Muscle of leg (tissue), 11 donors: Measurements from ENCODE around the gene DNM1. TPM values are rescaled to one million over a fixed set of nuclear protein-coding genes. Genes with fewer than 3 reads are reported as not detected.

ENCODE experiments used
- DNase-seq: peaks from one replicate; pipeline ENCODE4 v3.0.0; 2013
- H3K27ac ChIP-seq: one replicate; pipeline ENCODE4 v1.5.1; 2013; ENCODE audit warnings: mild to moderate bottlenecking, low read length, control low read depth
- H3K27me3 ChIP-seq: one replicate; pipeline ENCODE4 v1.6.1; 2013; ENCODE audit warnings: low read length; ENCODE audit not compliant: control insufficient read depth, insufficient read depth
- H3K36me3 ChIP-seq: one replicate; pipeline ENCODE4 v1.6.1; 2013; ENCODE audit warnings: low read length; ENCODE audit not compliant: control insufficient read depth, insufficient read depth
- H3K4me1 ChIP-seq: one replicate; pipeline ENCODE4 v1.6.1; 2013; ENCODE audit warnings: low read length; ENCODE audit not compliant: control insufficient read depth, insufficient read depth
- H3K4me3 ChIP-seq: one replicate; pipeline ENCODE4 v1.5.1; 2013; ENCODE audit warnings: low read length, control low read depth
- H3K9me3 ChIP-seq: replicated peaks from 2 replicates; pipeline ENCODE4 v1.6.1; 2013; ENCODE audit warnings: low read depth, low read length; ENCODE audit not compliant: control insufficient read depth
- WGBS: methylation state at CpG from one replicate; pipeline ENCODE4 v1.1.5; 2013; ENCODE audit warnings: missing lambda C conversion rate; ENCODE audit not compliant: insufficient coverage; 5-methylcytosine and 5-hydroxymethylcytosine counted together
- polyA plus RNA-seq, 8 donors: library from polyadenylated mRNA; unstranded; fragments of 120-200 nt; gene quantifications; one replicate each; pipeline versions ENCODE4 v1.2.1 to v1.2.3, GENCODE V29; 2013; ENCODE audit warnings: inconsistent platforms in 1 of 8, low replicate concordance in 1 of 8; ENCODE audit not compliant: insufficient read length in 8 of 8, insufficient read depth in 1 of 8
- total RNA-seq: library from RNA; stranded (reverse); fragments of 120-200 nt; gene quantifications from one replicate; pipeline ENCODE4 v1.2.4, GENCODE V29; 2013

The DNM1 gene
- total and polyA plus RNA-seq, 9 donors = 18.5 to 75.6 (median 44.6) TPM

DNA sequence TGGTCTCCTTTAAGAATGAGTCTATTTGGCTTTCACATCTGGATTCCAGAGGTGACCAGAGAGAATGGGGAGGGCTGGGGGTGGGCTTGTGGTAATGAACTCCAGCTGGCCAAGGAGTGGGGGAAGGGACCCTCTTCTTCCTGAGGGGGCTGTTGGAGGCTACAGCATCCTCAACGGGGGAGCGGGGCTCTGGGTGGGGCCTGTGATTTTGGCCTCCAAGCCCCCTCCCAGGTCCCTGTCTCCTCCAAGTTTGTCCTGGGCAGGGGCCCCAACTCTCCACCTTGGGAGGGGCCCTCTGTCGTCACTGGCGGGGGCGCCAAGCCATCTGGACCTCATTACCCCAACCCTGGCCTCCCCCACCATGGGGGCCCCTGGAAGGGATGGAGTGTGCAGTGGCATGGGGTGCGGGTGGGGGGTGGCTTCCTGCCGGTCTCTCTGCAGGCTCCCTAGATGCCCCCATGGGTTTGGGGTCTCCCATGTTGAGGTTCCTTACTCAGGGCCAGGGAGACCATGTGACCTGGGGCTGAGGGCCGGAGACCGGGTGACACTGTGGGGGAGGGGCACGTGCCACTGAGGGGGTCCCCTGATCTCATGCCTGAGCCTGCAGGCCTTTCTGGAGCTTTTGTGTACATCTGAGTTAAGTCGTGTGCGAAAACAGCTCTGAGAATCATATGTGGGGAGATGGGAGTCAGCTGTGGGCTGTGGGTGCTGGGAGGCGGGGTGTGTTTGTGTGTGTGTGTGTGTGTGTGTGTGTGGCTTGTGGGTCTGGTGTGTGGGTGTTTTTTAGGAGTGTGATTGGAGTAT lies 40.2 kb downstream of the DNM1 start:
- 8% methylated on average over 6 of the region's 13 CpGs for WGBS
- DNase-seq = peak; percentile 97
- peaks cover 54% of the 10 kb centered on the region for H3K4me1 ChIP-seq
- H3K27ac ChIP-seq = peak overlapping the region; percentile 98
- peak overlapping the region; percentile 4 for H3K4me3 ChIP-seq
- no peaks in the 10 kb centered on the region for H3K9me3 ChIP-seq
- H3K36me3 ChIP-seq = peaks cover 29% of the 10 kb centered on the region
- no peaks in the 10 kb centered on the region for H3K27me3 ChIP-seq

DNA sequence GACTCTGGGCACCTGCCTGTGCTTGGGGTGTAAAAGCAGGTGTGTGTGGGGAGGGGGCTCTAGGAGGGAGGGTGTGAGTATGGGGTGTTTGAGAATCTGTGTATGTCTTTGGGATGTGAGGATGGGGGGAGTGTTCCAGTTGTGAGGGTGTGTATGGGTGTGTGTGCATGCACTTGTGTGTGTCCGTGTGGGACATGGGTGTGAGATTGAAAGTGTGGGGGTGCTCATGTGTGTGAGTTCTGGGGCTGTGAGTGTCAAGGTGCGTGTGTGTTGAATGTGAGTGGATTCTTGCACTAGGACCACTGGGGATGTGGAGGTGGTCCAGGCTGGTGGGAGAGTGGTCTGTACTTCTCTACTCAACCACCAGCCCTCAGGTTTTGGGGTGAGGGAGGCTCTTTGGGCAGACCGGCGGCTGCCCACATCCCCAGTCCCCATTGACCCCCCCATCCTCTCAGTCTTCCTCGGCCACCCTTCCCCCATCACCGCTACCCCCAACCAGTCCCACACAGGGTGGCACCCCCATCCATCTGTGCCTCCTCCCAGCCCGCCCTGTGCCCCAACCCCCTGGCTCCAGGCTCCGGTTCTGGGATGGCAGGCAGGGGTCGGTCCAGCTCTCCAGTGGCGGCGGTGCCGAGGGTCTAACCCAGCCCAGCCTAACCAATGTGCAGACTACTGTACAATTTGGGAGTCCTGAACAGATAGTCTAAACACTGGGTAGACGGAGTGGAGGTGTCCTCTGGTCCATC lies 41.1 kb downstream of the DNM1 start:
- peak overlapping the region; percentile 98 for H3K27ac ChIP-seq
- H3K36me3 ChIP-seq = peaks cover 31% of the 10 kb centered on the region
- peak overlapping the region; percentile 58 for H3K4me3 ChIP-seq
- 9% methylated on average over 4 of the region's 13 CpGs for WGBS
- no peaks in the 10 kb centered on the region for H3K9me3 ChIP-seq
- H3K27me3 ChIP-seq = no peaks in the 10 kb centered on the region
- H3K4me1 ChIP-seq = peaks cover 54% of the 10 kb centered on the region
- peak; percentile 80 for DNase-seq

DNA sequence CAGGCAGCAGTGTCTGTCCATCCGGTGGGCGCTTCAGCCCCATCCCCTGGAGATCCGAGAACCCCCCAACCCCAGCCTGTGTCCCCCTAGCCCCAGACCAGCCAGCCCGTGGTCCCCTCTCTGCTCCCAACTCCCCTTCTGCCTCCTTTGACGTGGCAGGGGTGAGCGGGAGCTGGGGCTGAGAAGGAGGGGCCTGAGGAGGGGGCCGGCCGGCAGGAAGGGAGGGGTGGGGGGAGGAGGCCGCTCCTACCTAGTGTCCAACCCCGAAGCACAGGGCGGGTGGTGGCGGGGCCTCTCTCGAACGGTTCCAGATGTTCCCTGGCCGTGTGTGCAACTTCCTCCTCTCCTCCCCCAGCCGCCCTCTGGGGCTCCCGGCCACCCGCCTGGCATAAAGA lies 41.7 kb downstream of the DNM1 start:
- no peaks in the 10 kb centered on the region for H3K9me3 ChIP-seq
- no CpG with 5 or more reads among the region's 18 CpGs for WGBS
- peak overlapping the region; percentile 98 for H3K27ac ChIP-seq
- peaks cover 31% of the 10 kb centered on the region for H3K36me3 ChIP-seq
- peaks cover 1% of the 10 kb centered on the region for H3K27me3 ChIP-seq
- peak; percentile 98 for DNase-seq
- H3K4me3 ChIP-seq = peak overlapping the region; percentile 58
- H3K4me1 ChIP-seq = peaks cover 54% of the 10 kb centered on the region

DNA sequence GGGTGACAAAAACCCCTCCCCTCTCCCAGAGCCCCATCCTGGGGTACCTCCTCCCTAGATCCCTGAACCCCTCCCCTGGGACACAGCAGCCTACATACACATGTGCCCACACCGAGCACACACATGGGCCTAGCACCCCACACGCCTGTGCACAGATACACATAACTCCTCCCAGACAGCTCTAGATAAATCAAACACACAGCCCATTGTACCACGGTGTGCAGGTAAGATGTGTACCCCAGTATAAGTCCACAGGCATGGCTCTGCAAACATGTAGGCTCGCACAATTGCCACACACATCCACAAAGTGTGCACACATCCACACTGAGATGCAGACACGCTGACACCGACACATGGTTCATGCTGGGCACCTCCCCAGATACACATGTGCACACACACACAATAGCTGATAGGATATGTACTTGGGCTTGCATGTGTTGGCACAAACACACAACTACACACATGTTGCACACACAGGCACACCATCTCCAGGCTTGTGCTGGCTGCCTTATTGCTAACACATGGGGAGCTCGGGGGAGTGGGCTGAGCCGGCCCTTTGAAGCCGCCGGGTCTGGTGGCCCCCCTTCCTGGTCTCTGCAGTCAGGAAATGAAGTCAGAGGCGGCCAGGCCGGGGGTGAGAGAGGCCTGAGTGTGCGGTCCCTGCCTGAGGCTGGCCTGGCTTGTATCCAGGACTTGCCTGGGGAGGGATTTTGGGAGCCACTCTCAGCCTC lies 42.4 kb downstream of the DNM1 start:
- Histone ChIP-seq H3K4me3 (no peak overlapping the region), H3K36me3 (peaks cover 26% of the 10 kb centered on the region), H3K9me3 (no peaks in the 10 kb centered on the region), H3K27me3 (peaks cover 3% of the 10 kb centered on the region), H3K4me1 (peaks cover 54% of the 10 kb centered on the region), H3K27ac (peak overlapping the region; percentile 83)
- WGBS = 12% methylated on average over 8 of the region's 13 CpGs
- DNase-seq = peak; percentile 92

DNA sequence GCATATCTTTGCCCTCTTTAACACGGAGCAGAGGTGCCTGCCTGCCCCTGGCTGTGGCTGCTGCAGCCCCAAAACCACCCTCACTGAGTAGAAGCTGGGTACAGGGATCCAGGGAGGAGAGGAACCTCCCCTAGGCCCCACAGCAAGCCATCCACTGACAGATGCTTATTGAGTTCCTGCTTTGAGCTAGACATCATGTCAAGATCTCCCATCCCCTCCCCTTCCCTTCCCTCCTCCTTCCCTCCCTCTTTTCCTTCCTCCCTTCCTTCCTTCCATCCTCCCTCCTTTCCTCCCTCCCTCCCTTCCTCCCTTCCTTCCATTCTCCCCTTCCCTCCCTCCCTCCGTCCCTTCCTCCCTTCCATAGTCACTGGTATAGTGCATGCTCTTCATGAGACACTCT lies 43.3 kb downstream of the DNM1 start:
- Histone ChIP-seq H3K36me3 (peaks cover 25% of the 10 kb centered on the region), H3K4me1 (peaks cover 56% of the 10 kb centered on the region), H3K4me3 (no peak overlapping the region), H3K27ac (peak overlapping the region; percentile 83), H3K9me3 (no peaks in the 10 kb centered on the region), H3K27me3 (peaks cover 3% of the 10 kb centered on the region)
- DNase-seq = no peak
- WGBS = 60% methylated on average over 2 of the region's 2 CpGs

DNA sequence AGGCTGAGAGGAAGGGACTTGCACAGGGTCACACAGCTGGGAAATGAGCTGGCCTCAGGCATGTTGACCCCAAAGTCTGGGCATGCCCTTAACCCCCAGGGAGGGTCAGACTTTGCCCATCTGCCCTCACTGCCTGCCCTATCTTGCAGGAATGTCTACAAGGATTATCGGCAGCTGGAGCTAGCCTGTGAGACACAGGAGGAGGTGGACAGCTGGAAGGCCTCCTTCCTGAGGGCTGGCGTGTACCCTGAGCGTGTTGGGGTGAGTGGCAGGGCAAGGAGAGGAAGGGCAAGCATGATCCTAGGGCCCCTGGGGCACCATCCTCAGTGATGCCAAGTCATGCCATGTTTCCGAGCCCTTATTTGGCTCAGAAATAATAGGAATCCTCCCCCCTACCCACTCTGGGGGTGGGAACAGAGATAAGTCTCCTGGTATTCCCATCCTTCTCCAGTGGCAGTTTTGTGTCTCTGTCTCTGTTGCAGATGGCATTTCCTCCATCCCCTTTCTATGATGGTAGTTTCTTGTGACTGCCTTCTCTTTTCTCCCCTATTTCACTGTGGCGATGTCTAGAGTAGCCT lies 44.1 kb downstream of the DNM1 start:
- Histone ChIP-seq H3K36me3 (peaks cover 30% of the 10 kb centered on the region), H3K27ac (no peak overlapping the region), H3K4me3 (no peak overlapping the region), H3K9me3 (no peaks in the 10 kb centered on the region), H3K4me1 (peaks cover 55% of the 10 kb centered on the region), H3K27me3 (peaks cover 3% of the 10 kb centered on the region)
- WGBS = 48% methylated on average over 3 of the region's 5 CpGs
- no peak for DNase-seq

DNA sequence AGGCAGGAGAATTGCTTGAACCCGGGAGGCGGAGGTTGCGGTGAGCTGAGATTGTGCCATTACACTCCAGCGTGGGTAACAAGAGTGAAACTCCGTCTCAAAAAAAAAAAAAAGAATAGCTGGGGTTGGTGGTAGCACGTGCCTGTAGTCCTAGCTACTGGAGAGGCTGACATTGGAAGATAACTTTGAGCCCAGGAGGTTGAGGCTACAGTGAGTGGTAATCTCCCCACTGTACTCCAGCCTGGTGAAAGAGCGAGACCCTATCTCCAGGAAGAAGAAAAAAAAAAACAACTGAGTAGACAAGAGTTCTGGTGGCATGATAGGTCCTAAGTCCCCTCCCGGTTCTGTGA lies 46.4 kb downstream of the DNM1 start:
- H3K36me3 ChIP-seq = peaks cover 30% of the 10 kb centered on the region
- H3K9me3 ChIP-seq = no peaks in the 10 kb centered on the region
- no peak overlapping the region for H3K4me3 ChIP-seq
- H3K27me3 ChIP-seq = peaks cover 3% of the 10 kb centered on the region
- peaks cover 41% of the 10 kb centered on the region for H3K4me1 ChIP-seq
- H3K27ac ChIP-seq = no peak overlapping the region
- DNase-seq = no peak
- WGBS = 72% methylated on average over 3 of the region's 8 CpGs

DNA sequence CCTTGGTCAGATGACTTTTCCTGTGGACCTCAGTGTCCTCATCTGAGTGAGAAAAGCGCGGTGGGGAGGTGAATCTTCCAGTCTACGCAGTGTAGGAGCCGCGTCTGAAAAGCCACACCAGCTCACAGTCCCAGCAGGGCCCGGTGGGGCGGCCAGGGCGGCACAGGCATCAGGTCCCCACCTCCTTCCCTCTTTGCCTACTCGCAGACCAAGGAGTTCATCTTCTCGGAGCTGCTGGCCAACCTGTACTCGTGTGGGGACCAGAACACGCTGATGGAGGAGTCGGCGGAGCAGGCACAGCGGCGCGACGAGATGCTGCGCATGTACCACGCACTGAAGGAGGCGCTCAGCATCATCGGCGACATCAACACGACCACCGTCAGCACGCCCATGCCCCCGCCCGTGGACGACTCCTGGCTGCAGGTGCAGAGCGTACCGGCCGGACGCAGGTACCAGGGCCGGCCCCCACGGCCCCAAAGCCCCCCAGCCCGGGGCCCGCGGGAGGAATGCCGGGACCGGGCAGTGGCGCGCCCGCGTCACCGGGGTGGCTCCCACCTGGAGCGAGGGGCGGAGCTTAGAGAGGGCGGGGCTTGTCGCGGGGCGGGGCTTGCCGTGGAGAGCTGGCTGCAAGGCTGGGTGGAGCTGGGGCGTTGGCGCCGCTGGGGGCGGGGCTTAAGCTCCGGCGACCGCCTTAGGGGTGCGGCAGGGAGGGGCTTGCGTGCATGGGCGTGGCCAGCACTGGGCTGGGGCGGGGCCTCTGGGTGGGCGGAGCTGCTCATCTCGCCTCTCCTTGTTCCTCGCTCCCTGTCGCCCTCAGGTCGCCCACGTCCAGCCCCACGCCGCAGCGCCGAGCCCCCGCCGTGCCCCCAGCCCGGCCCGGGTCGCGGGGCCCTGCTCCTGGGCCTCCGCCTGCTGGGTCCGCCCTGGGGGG lies 47.0 kb downstream of the DNM1 start:
- Histone ChIP-seq H3K4me1 (peaks cover 42% of the 10 kb centered on the region), H3K36me3 (peaks cover 35% of the 10 kb centered on the region), H3K27me3 (peaks cover 3% of the 10 kb centered on the region), H3K27ac (no peak overlapping the region), H3K9me3 (no peaks in the 10 kb centered on the region), H3K4me3 (peak overlapping the region; percentile 17)
- peak; percentile 74 for DNase-seq
- 26% methylated on average over 75 of the region's 81 CpGs for WGBS
